ENCODE data around the gene C2orf49. TPM values are rescaled to one million over a fixed set of nuclear protein-coding genes. Genes with fewer than 3 reads are reported as not detected.
A peak's percentile ranks its signal among the peaks of the same experiment; 100 is the strongest.

C2orf49 gene
- total RNA-seq, 4 donors from 2014 or later, result 17.1 to 24.0 (median 20.4) TPM

DNA sequence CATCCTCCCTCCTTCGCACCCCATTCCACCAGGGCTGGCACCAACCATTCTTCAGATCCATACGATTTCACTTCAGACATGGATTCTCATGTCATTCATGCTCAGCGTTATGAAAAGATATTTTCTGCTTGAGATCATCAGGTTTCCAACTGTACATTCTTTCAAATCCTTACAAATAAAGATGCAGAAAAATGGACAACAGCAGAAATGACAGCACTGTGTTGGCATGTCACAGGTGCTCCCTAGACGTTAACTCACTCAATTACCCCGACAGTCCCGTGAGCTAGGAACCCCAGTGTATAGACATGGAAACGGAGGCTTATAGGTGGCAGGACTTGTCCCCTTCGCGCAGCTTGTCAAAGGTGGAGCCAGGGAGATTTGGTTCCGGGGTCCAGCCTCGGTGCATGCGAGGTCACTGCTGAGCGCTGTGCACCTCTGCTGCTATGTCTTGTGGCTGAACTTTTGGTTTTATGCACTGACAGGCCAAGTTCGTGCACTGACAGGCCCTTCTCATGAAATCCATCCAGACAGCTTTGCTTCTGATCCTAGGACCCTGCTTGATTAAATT, 43.8 kb downstream of the C2orf49 start:
- H3K36me3 ChIP-seq, result peaks cover 0 to 11% (median 0%) of the 10 kb centered on the region in 3 donors
- no peak overlapping the region for H3K4me3 ChIP-seq
- 69 to 78% methylated on average over 14 of the region's 14 CpGs for WGBS, 2 donors
- no peak for DNase-seq (ENCODE audit: low spot score in 2 of 2)
- peak overlapping the region in 3 of 4 donors; percentile 4 to 80 (median 74) for H3K27ac ChIP-seq
- no peaks in the 10 kb centered on the region for H3K9me3 ChIP-seq
- no peak for TF ChIP-seq CTCF (IDR thresholded peaks at IDR 0.05)
- no peak for TF ChIP-seq EP300 (IDR thresholded peaks at IDR 0.05)
- no peak for TF ChIP-seq POLR2A (IDR thresholded peaks at IDR 0.05)
- H3K4me1 ChIP-seq, result peaks cover 0 to 66% (median 5%) of the 10 kb centered on the region in 4 donors
- no peaks in the 10 kb centered on the region for H3K27me3 ChIP-seq

- WGBS, 2 donors, result 88 to 93% methylated on average over 5 of the region's 5 CpGs
- H3K4me1 ChIP-seq, result peaks cover 0 to 62% (median 4%) of the 10 kb centered on the region in 4 donors
- no peak for TF ChIP-seq CTCF (IDR thresholded peaks at IDR 0.05)
- no peak for TF ChIP-seq EP300 (IDR thresholded peaks at IDR 0.05)
- TF ChIP-seq POLR2A (IDR thresholded peaks at IDR 0.05), result no peak
- peaks cover 0 to 13% (median 0%) of the 10 kb centered on the region in 3 donors for H3K36me3 ChIP-seq
- H3K4me3 ChIP-seq, result no peak overlapping the region
- H3K9me3 ChIP-seq, result no peaks in the 10 kb centered on the region
- H3K27ac ChIP-seq, result peak overlapping the region in 2 of 4 donors; percentile 74 to 80
- DNase-seq (ENCODE audit: low spot score in 2 of 2), result no peak
- no peaks in the 10 kb centered on the region for H3K27me3 ChIP-seq
These were observed 44.8 kb downstream of the C2orf49 start for GRCh38 chr2:105382177-105382576.

DNA sequence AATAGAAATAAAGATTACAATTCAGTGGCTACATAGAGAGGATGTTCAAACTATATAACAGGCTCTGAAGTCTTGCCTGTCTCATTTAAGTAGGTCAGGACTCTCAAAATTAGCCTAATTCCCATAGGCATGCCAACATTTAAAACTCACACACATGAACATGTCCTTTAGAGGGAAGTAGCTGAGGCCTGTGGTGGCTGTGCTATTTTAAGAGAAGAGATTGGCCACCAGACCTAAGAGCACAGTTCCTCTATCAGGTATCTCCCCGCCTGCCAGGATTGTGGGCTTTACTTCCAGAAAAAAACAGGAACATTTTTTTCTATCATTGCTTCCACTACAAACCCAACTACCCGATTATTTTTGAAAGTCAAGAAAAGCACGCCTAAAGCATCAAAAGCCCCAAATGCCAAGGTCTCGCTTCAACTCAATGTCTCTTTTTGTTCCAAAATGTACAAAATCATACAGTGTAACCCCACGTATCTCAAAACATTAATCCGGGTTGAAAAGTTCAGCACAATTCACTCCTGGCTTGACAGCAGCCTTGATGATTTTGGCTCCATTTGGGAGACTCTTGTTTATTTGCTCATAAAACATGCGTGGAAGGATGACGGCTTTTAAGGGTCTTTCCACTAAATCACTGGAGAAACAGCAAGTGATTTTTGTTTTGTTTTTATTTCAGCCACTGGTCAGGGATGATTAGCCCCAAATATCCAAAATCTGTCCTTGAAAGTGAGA, 46.3 kb downstream of the C2orf49 start:
- Histone ChIP-seq H3K9me3 (no peaks in the 10 kb centered on the region), H3K27me3 (no peaks in the 10 kb centered on the region), H3K27ac (peak overlapping the region in 2 of 4 donors; percentile 35 to 37), H3K4me3 (no peak overlapping the region), H3K36me3 (peaks cover 0 to 13% (median 0%) of the 10 kb centered on the region in 3 donors), H3K4me1 (peaks cover 0 to 53% (median 4%) of the 10 kb centered on the region in 4 donors)
- no peak for DNase-seq (ENCODE audit: low spot score in 2 of 2)
- WGBS, 2 donors, result 54 to 58% methylated on average over 8 of the region's 8 CpGs
- no peak for TF ChIP-seq EP300 (IDR thresholded peaks at IDR 0.05)
- no peak for TF ChIP-seq CTCF (IDR thresholded peaks at IDR 0.05)
- no peak for TF ChIP-seq POLR2A (IDR thresholded peaks at IDR 0.05)

GRCh38 chr2:105384216-105384615, 46.9 kb downstream of the C2orf49 start:
- TF ChIP-seq POLR2A (IDR thresholded peaks at IDR 0.05), result no peak
- no peak for TF ChIP-seq EP300 (IDR thresholded peaks at IDR 0.05)
- TF ChIP-seq CTCF (IDR thresholded peaks at IDR 0.05), result no peak
- Histone ChIP-seq H3K36me3 (peaks cover 0 to 13% (median 0%) of the 10 kb centered on the region in 3 donors), H3K4me3 (no peak overlapping the region), H3K9me3 (no peaks in the 10 kb centered on the region), H3K4me1 (peaks cover 0 to 53% (median 4%) of the 10 kb centered on the region in 4 donors), H3K27ac (peak overlapping the region in 2 of 4 donors; percentile 32 to 37), H3K27me3 (no peaks in the 10 kb centered on the region)
- no peak for DNase-seq (ENCODE audit: low spot score in 2 of 2)
- WGBS, 2 donors, result 66 to 70% methylated on average over 7 of the region's 7 CpGs

- Histone ChIP-seq H3K4me3 (no peak overlapping the region), H3K27ac (no peak overlapping the region), H3K27me3 (no peaks in the 10 kb centered on the region), H3K4me1 (peaks cover 0 to 54% (median 5%) of the 10 kb centered on the region in 4 donors), H3K9me3 (no peaks in the 10 kb centered on the region), H3K36me3 (peaks cover 0 to 13% (median 0%) of the 10 kb centered on the region in 3 donors)
- whole genome bisulfite sequencing, 2 donors, result 86 to 93% methylated on average over 5 of the region's 5 CpGs
- DNase-seq (ENCODE audit: low spot score in 2 of 2), result no peak
- no peak for TF ChIP-seq CTCF (IDR thresholded peaks at IDR 0.05)
These were observed 47.5 kb downstream of the C2orf49 start for GRCh38 chr2:105384861-105385260.
